Measurements from ENCODE around the gene FKBP1B.
A peak's percentile ranks its signal among the peaks of the same experiment; 100 is the strongest.

The FKBP1B gene

DNA sequence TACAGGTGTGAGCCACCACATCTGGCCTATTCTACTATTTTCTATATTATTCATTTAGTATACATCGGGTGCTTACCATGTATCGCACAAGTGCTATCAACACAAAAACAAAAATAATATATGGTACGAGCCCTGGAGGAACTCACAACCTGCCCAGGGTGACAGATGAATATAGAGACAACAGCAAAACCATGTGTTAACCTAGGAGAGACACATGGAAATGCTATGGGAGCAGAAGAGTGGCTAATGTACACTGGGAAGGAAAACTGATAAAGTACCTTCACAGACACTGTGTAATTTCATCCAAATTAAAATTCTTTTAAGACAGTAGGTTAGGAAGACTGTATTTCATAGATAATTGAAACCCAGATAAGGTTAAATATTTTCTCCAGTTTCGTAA is 22.7 kb downstream of the FKBP1B start:
- H3K4me1 ChIP-seq (ENCODE audit: insufficient read depth, low read length): no peaks in the 10 kb centered on the region
- no peak overlapping the region for H3K9ac ChIP-seq (ENCODE audit: low read depth, low read length)
- peaks cover 11% of the 10 kb centered on the region for H3K36me3 ChIP-seq (ENCODE audit: insufficient read depth, low read length)
- H3K9me3 ChIP-seq (ENCODE audit: control insufficient read depth, insufficient read depth, low read length): no peaks in the 10 kb centered on the region

DNA sequence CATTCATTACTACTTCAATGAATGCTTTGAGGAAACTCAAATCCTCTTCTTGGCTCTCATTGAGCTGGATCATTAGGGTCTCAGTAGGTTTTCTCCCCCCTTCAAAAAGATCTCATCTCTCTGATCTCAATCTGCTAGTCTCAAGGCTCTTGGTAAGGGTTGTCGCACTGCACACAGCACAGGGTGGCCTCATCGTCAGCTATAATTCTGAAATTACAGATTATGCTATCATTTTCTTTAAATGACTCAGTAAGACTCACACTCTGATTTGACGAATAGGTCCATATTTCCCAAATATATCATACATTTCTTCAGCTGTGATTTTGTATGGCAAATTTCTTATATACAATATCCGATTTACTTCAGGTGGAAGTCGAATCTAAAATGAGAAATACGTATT is 24.3 kb downstream of the FKBP1B start:
- H3K9me3 ChIP-seq (ENCODE audit: control insufficient read depth, insufficient read depth, low read length): no peaks in the 10 kb centered on the region
- H3K4me1 ChIP-seq (ENCODE audit: insufficient read depth, low read length): no peaks in the 10 kb centered on the region
- H3K36me3 ChIP-seq (ENCODE audit: insufficient read depth, low read length): peaks cover 11% of the 10 kb centered on the region
- H3K9ac ChIP-seq (ENCODE audit: low read depth, low read length): no peak overlapping the region

DNA sequence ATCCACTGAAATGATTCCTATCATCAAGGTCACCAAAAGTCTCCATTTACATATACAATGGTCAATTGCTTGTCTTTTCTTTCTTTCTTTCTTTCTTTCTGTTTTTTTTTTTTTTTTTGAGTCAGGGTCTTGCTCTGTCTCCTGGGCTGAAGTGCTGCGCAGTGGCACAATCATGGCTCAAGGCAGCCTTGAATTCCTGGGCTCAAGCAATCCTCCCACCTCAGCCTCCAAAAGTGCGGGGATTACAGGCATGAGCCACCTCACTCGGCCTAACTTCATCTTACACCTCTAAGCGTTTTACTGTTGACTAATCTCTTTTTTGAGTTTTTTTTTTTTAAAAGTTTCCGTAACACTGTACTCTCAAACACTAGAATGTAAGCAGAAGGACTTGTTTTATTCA is 25.7 kb downstream of the FKBP1B start:
- Histone ChIP-seq H3K4me1 (ENCODE audit: insufficient read depth, low read length) (no peaks in the 10 kb centered on the region), H3K36me3 (ENCODE audit: insufficient read depth, low read length) (peaks cover 11% of the 10 kb centered on the region), H3K9me3 (ENCODE audit: control insufficient read depth, insufficient read depth, low read length) (no peaks in the 10 kb centered on the region), H3K9ac (ENCODE audit: low read depth, low read length) (peak overlapping the region; percentile 62)

DNA sequence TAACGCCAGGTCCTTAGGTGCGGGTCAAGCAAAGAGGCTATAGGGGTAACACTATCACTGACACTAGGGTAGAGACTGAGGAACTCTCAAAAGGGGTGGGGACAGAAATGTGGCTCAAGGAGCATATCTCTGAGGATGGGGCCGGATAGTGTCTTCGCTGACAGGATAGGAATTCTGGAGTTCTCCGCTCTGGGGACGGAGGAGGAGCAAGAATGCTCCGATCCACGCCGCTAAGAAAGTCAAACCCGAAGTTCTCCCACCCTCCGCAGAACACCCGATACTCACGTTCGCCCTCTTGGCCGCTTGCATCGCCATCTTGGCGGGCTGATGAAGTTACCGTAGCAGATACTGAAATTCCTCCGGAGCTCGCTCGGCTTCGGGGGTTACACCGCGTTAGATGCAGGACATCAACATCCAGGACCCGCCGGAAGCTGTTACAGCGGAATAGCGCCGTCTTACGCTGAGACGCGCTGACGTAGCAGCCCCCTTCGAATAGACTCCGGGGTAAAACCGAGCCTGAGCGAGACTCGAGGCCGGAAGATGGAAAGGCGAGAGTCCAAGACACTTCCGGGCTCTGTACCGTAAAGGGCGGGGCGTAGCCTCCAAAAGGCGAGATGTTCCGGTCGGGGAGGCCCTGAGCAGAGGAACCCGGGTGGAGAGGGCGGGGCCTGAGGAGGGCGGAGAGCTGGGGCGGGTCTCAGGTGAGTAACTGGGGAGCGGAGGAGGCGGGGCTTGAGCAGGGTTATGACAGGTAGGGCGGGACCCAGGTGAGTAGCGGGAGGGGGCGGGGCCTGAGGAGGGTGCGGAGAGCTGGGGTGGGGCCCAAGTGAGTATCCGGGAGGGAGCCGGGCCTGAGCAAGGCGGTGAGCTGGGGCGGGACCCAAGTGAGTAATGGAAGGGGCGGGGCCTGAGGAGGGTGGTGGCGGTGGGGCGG is 26.6 kb downstream of the FKBP1B start, which contains the start of gene SF3B6:
SF3B6 (minus strand) TSS at position 412 of the 934 bp plus-strand sequence; CDS start at position 315, 97 bp downstream.
- Histone ChIP-seq H3K9me3 (ENCODE audit: control insufficient read depth, insufficient read depth, low read length) (no peaks in the 10 kb centered on the region), H3K4me1 (ENCODE audit: insufficient read depth, low read length) (no peaks in the 10 kb centered on the region), H3K9ac (ENCODE audit: low read depth, low read length) (peak within 1 kb of the TSS; percentile 62), H3K36me3 (ENCODE audit: insufficient read depth, low read length) (peaks cover 11% of the 10 kb centered on the region)

DNA sequence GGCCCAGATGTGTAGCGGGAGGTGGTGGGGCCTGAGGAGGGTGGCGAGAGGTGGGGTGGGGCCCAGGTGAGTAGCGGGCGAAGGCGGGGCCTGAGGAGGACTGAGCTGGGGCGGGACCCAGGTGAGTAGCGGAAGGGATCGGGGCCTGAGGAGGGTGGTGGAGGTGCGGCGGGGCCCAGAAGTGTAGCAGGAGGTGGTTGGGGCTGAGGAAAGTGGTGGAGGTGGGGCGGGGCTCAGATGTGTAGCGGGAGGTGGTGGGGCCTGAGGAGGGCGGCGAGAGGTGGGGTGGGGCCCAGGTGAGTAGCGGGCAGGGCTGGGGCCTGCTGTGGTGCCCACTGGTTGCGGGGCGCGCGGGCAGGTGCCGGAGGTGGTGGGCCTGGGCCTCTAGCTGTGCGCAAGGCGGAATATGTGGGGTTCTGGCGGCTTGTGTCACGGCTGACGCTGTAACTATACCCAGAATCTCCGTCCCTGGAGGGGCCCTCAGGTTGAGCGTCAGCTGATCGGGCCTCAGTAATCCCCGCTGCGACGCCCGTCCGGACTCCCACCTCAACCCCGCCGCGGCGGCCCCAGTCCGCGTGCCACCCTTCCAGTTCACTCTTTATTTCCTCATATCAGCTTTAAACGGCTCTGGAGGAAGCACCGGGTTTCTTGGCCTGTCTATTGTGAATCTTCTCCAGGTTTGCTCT is 27.5 kb downstream of the FKBP1B start:
- peak overlapping the region; percentile 58 for H3K9ac ChIP-seq (ENCODE audit: low read depth, low read length)
- H3K36me3 ChIP-seq (ENCODE audit: insufficient read depth, low read length): peaks cover 11% of the 10 kb centered on the region
- no peaks in the 10 kb centered on the region for H3K4me1 ChIP-seq (ENCODE audit: insufficient read depth, low read length)
- no peaks in the 10 kb centered on the region for H3K9me3 ChIP-seq (ENCODE audit: control insufficient read depth, insufficient read depth, low read length)

DNA sequence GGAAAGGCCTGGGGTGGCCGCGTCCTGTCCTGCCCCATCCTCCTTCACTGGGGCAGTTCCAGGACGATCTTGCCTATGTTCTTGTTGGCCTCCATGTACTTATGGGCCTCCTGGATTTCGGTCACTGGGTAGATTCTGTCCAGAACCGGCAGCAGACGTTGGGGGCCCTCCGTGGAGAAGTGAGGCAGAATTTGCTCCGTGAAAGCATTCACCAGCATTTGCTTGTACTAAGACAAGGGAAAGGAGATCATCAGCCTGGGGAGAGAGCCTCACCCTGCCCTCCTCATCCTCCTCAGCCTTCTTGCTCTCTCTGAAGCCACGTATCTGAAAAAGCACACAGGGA is 28.0 kb downstream of the FKBP1B start:
- Histone ChIP-seq H3K4me1 (ENCODE audit: insufficient read depth, low read length) (no peaks in the 10 kb centered on the region), H3K9me3 (ENCODE audit: control insufficient read depth, insufficient read depth, low read length) (no peaks in the 10 kb centered on the region), H3K9ac (ENCODE audit: low read depth, low read length) (peak overlapping the region; percentile 58), H3K36me3 (ENCODE audit: insufficient read depth, low read length) (peaks cover 12% of the 10 kb centered on the region)

DNA sequence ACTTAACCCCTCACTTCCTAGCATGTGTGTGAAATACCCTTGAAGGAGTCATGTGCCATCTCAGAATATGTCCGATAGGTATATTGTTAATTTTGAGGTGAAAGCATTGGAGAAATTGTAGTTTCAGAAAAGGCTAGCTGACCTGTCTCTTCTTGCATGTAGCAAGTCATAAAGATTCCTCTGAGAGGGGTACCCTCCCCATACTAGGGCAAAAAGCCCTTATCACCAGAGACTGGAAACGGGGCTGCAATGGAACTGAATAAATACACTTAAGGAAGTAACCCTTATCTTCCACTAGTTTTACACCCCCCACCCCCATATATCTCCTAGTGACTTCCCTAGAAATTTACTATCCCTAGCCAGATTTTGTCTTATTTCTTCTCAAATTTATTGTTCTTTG is 28.3 kb downstream of the FKBP1B start:
- Histone ChIP-seq H3K9ac (ENCODE audit: low read depth, low read length) (peak overlapping the region; percentile 58; the same call in 1 of the 2 replicates), H3K9me3 (ENCODE audit: control insufficient read depth, insufficient read depth, low read length) (no peaks in the 10 kb centered on the region), H3K36me3 (ENCODE audit: insufficient read depth, low read length) (peaks cover 12% of the 10 kb centered on the region), H3K4me1 (ENCODE audit: insufficient read depth, low read length) (no peaks in the 10 kb centered on the region)

DNA sequence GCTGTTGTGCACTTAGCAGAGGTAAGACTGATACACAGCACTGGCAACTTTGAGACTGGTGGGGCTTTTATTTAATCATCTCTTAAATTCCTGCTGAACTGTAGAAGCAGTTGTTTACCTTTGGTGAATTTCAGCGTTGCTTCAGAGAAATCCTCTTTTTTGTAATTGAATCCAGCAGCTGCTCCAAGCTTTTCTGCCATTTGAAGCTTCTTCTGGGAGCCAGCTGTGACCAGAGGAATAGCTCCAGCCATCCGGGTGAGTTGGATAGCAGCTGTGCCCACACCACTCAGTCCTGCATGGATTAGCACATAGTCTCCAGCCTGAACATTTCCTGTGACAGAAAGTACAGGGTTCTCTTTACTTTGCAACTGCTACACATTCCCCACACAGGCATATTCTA is 31.2 kb downstream of the FKBP1B start:
- Histone ChIP-seq H3K9me3 (ENCODE audit: control insufficient read depth, insufficient read depth, low read length) (no peaks in the 10 kb centered on the region), H3K36me3 (ENCODE audit: insufficient read depth, low read length) (peaks cover 8% of the 10 kb centered on the region), H3K9ac (ENCODE audit: low read depth, low read length) (no peak overlapping the region), H3K4me1 (ENCODE audit: insufficient read depth, low read length) (no peaks in the 10 kb centered on the region)

DNA sequence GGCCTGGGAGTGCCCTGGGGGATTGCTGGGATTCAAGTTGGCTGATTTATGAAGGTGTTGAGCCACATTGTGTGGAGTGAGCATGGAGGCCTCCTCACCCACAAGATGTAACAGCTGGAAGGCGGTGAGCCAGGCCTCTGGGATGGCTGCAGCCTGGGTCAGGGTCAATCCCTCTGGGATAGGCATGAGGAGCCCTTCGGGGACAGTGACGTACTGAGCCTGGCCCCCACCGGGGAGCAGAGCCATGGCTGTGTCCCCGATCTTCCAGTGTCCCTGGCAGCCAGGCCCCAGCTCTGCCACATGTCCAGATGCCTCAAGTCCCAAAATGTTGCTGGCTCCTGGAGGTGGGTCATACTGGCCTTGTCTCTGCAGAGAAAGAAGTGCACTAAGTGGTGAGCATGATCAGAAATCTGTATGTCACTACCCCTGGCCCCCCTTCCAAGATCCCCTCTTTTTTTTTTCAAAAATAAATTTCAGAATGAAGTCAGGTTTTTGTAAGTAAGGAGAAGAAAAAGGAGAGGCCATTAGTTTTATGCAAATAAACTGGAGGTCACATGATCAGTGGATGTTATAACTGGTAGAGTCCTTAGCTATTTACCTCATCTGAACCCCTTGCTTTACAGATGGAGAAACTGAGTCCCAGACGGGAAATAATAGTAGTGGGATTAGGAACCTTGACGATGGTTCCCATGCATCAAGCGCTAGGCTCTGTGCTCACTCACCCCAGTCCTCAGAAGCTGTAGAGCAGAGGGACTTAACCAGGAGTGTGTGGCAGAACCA is 33.4 kb downstream of the FKBP1B start:
- H3K9ac ChIP-seq (ENCODE audit: low read depth, low read length): peak overlapping the region; percentile 54
- no peaks in the 10 kb centered on the region for H3K9me3 ChIP-seq (ENCODE audit: control insufficient read depth, insufficient read depth, low read length)
- H3K36me3 ChIP-seq (ENCODE audit: insufficient read depth, low read length): peaks cover 8% of the 10 kb centered on the region
- H3K4me1 ChIP-seq (ENCODE audit: insufficient read depth, low read length): no peaks in the 10 kb centered on the region

DNA sequence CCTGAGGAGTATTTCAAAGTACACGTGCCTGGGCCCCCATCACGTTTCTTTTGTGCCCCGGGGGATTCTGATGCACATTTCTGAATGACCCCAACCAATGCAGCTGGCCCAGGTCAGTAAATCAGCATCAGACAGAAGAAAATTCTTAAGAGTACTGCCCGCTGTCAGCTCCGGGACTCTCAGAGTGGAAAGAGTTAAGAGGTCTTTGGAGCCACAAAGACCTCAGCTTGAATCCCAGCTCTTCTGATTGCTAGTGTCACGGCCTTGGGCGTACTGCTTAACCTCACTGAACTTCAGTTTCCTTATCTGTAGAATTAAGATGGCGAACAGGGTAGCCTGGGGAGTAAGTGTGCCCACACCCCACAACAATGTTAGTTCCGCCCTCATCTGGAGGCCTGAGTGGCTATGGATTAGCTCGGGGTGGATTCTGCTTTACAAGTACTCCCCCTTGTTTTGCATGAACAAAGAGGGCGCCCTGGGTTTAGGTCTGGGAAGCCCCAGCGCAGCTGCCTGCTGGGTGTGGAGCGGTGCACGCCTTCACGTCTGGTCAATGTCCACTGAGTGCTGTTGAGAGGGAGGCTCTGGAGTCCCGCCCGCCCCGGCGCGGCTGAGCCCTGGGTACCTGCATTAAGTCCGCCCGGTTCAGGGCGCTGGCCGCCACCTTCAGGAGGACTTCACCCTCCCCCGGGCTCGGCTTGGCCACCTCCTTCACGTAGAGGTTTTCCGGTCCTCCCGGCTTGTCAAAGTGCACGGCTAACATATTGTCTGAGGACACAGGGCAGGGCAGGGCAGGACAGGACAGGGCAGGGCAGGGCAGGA is 34.2 kb downstream of the FKBP1B start:
- H3K4me1 ChIP-seq (ENCODE audit: insufficient read depth, low read length): no peaks in the 10 kb centered on the region
- H3K36me3 ChIP-seq (ENCODE audit: insufficient read depth, low read length): peaks cover 8% of the 10 kb centered on the region
- H3K9me3 ChIP-seq (ENCODE audit: control insufficient read depth, insufficient read depth, low read length): no peaks in the 10 kb centered on the region
- H3K9ac ChIP-seq (ENCODE audit: low read depth, low read length): peak overlapping the region; percentile 54

DNA sequence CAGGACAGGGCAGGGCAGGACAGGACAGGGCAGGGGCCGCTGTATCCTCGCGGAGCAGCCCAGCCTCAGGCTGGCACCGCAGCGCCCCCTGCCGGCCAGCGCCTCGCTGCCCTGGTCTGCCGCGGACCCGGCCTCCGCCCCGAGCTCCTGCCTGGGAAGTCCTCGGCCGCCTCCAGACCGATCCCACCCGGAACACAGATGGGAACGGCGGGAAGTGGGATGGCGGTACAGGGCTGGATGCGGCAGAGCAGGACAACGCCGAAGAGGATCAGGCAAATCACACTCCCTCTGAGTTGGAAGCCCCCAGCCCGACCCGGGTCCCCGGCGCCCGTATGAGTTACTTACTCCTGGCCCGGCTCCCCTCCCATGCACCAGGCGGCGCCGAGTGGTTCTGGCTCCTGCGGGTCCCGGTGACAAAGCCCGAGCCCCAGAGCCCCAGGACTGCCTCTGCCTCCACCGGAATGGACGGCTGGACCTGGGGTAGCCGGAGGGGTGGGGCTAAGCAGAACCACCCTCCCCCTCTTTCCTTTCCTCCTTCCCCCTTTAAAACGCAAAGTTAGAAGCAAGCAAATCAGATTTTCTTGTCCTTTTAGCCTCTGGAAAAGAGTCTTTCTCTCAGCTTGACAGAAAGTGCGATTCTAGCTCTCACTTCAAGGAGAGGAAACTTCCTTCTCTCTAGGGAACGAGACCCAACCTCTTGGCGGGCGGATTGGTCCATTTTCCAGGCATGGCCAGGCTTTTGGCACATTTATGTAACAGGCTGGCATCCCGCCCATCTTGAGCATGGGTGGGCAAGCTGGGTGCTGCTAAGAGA is 35.1 kb downstream of the FKBP1B start, which contains the start of gene TP53I3:
TP53I3 (minus strand) TSS at position 449 of the 814 bp plus-strand sequence. CDS start 508 bp downstream, outside the sequence.
- Histone ChIP-seq H3K9ac (ENCODE audit: low read depth, low read length) (peak within 1 kb of the TSS; percentile 54), H3K9me3 (ENCODE audit: control insufficient read depth, insufficient read depth, low read length) (no peaks in the 10 kb centered on the region), H3K36me3 (ENCODE audit: insufficient read depth, low read length) (peaks cover 8% of the 10 kb centered on the region), H3K4me1 (ENCODE audit: insufficient read depth, low read length) (no peaks in the 10 kb centered on the region)

DNA sequence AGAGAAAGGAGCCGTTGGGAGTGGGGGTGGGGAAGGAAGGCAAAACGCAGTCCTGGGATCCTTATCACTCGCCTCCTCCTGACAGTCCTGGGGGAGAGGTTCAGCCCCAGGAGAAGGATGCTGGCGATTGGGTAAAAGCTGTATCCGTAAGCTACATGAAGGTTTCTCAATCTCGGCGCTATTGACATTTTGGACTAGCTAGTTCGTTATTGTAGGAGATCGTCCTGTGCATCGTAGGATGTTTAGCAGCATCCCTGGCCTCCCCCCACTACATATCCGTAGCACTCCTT is 35.6 kb downstream of the FKBP1B start:
- Histone ChIP-seq H3K9me3 (ENCODE audit: control insufficient read depth, insufficient read depth, low read length) (no peaks in the 10 kb centered on the region), H3K4me1 (ENCODE audit: insufficient read depth, low read length) (no peaks in the 10 kb centered on the region), H3K36me3 (ENCODE audit: insufficient read depth, low read length) (peaks cover 8% of the 10 kb centered on the region)

DNA sequence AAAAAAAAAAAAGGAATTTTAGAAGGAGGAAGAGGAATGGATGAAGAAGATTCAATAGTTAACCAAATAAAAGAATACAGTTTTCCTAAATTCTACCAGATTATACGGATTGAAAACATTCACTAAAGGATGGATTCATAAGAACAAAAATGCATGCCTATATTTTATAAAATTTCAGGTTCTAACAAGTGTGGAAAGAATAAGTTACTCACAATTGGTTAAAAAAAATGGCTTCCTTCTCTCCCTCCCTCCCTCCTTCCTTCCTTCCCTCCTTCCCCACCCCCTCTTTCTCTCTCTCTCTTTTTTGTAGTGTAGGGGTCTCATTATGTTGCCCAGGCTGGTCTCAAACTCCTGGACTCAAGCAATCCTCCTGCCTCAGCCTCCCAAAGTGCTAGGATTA is 36.7 kb downstream of the FKBP1B start:
- Histone ChIP-seq H3K9me3 (ENCODE audit: control insufficient read depth, insufficient read depth, low read length) (no peaks in the 10 kb centered on the region), H3K4me1 (ENCODE audit: insufficient read depth, low read length) (no peaks in the 10 kb centered on the region), H3K9ac (ENCODE audit: low read depth, low read length) (no peak overlapping the region), H3K36me3 (ENCODE audit: insufficient read depth, low read length) (peaks cover 8% of the 10 kb centered on the region)

More for the DNA sequence above, 35.6 kb downstream of the FKBP1B start:
- H3K9ac ChIP-seq (ENCODE audit: low read depth, low read length): peak overlapping the region; percentile 54
